Left ventricle myocardium superior (tissue), 1 donor: ENCODE results near the gene CHCHD6. TPM values are rescaled to one million over a fixed set of nuclear protein-coding genes. Genes with fewer than 3 reads are reported as not detected.
A peak's percentile ranks its signal among the peaks of the same experiment; 100 is the strongest.

Experiments used
- ATAC-seq: fragments of 200-7000 bp; cut with Tn5 transposase; one replicate; pipeline ENCODE4 v1.9.1; 2020; ENCODE audit warnings: mild to moderate bottlenecking, moderate library complexity
- DNase-seq: peaks from one replicate; pipeline ENCODE4 v3.0.0-alpha.2; 2020
- intact Hi-C: fragments of 100-400 bp; cut with micrococcal nuclease; formaldehyde crosslinking; loops from one replicate; pipeline ENCODE4 v1.11.0; 2022
- total RNA-seq: library from RNA; stranded (reverse); fragmentation: NEBNext Ultra II Directional; extraction: Animal tissue kit (Norgen Biotek cat#: 25700); gene quantifications from one replicate; pipeline ENCODE4 v1.2.1, GENCODE V29; 2021
- donor health status: DM: no; HTN: yes; CAD: no; lungs with severe emphysema.

Gene CHCHD6
- total RNA-seq, 1 donor from 2014 or later = 10.1 TPM

GRCh38 chr3:126989316-126990023 is 285.4 kb downstream of the CHCHD6 start:
- DNase-seq (no peak), ATAC-seq (no peak)
- intact Hi-C loops = no loop called here

GRCh38 chr3:126990024-126990700 is 286.1 kb downstream of the CHCHD6 start:
- DNase-seq (no peak), ATAC-seq (no peak)
- intact Hi-C loops = no loop called here

DNA sequence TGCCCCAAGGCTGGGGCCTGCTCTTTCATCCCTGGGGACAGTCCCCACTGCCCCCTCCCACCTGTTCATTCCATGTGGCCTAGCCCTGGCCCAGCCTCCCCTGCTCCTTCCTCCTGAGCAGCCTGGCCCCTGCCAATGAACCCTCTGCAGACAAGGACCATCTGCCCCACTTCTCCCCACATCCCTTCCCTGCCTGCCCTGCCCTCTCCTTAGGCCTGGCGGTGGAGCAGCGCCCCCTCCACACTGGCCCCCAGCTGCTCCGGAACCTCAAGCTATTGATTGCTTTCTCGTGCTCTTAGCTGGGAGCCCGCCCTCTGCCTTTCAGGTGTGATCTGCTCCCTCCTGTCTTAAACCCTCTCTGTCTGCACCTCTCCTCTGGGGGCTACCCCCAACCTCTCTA is 286.9 kb downstream of the CHCHD6 start:
- intact Hi-C loops = no loop called here

DNA sequence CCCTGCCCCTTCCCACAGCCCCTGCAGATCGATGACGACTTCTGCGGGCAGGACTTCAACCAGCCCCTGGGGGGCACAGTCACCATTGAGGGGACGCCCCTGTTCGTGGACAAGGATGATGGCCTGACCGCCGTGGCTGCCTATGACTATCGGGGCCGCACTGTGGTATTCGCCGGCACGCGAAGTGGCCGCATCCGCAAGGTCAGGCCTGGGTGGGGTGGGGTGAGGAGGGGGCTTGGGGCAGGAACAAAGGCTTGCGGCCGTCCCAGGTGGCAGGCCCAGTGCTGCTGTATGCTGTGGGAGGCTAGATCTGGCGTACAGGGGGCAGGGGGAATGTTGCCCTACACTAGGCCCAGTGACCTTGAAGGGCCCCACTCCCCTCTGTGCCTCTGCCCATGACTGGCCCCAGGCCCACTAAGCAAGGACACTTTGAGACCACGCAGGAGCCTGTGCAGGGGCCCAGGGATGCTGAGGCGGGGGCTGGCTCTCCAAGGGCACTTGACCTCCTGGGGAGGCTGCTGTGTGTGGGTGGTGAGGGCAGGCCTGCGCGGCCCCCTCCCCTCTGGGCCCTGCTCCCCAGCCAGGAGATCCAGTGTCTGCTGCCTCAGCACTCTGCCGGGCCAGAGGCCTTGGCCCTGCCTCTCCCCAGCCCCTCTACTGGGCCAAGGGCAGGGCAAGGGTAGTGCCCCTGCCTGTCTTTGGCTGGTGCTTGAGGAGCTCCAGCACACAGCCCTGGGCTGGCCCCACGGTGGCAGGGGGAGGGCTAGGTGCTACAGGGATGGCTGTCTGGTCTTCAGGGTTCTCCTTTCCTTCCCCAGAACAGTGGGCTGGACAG is 287.5 kb downstream of the CHCHD6 start:
- DNase-seq = no peak
- intact Hi-C loops = no loop called here
- peak; percentile 49 for ATAC-seq

More for the DNA sequence above, 286.9 kb downstream of the CHCHD6 start:
- no peak for ATAC-seq
- DNase-seq = no peak

- intact Hi-C loops = no loop called here
- ATAC-seq = no peak
- DNase-seq = no peak
Measured at GRCh38 chr3:126992216-126992615, 288.2 kb downstream of the CHCHD6 start.

- no peak for ATAC-seq
- no peak for DNase-seq
- intact Hi-C loops = no loop called here
Measured at GRCh38 chr3:126992776-126993175, 288.7 kb downstream of the CHCHD6 start.

GRCh38 chr3:126993436-126993835 is 289.4 kb downstream of the CHCHD6 start:
- intact Hi-C loops = no loop called here
- DNase-seq = no peak
- ATAC-seq = no peak

GRCh38 chr3:126994661-126995245 is 290.7 kb downstream of the CHCHD6 start:
- intact Hi-C loops = no loop called here
- ATAC-seq (peak; percentile 68), DNase-seq (peak; percentile 88)

GRCh38 chr3:126995254-126995780 is 291.3 kb downstream of the CHCHD6 start:
- DNase-seq (no peak), ATAC-seq (peak; percentile 4)
- intact Hi-C loops = no loop called here

- intact Hi-C loops = no loop called here
- no peak for ATAC-seq
- DNase-seq = no peak
Measured at GRCh38 chr3:126995926-126996512, 292.0 kb downstream of the CHCHD6 start.

- intact Hi-C loops = no loop called here
- ATAC-seq = no peak
- no peak for DNase-seq
Measured at GRCh38 chr3:126996905-126997304, 292.9 kb downstream of the CHCHD6 start.

GRCh38 chr3:126997455-126998038 is 293.5 kb downstream of the CHCHD6 start:
- peak; percentile 51 for ATAC-seq
- intact Hi-C loops = no loop called here
- peak; percentile 77 for DNase-seq

DNA sequence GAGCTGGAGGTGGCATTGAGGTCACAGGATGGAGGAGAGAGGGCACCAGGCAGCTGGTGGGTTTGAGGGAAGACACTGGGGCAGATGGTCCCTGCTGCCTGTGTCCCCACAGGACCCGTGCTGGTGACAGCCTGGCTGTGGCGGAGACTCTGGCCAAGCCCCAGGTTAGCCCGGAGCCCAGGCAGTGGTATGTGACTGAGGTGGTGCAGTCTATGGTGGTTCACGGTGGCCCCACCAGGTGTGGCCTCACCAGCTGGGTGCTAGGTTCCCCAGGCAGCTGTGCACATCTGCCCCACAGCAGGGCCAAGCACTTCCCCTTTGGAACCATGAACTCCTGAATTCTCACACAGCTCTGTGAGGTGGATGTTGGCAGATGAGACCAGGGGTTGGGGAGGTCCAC is 294.3 kb downstream of the CHCHD6 start:
- DNase-seq (no peak), ATAC-seq (no peak)
- intact Hi-C loops = no loop called here

DNA sequence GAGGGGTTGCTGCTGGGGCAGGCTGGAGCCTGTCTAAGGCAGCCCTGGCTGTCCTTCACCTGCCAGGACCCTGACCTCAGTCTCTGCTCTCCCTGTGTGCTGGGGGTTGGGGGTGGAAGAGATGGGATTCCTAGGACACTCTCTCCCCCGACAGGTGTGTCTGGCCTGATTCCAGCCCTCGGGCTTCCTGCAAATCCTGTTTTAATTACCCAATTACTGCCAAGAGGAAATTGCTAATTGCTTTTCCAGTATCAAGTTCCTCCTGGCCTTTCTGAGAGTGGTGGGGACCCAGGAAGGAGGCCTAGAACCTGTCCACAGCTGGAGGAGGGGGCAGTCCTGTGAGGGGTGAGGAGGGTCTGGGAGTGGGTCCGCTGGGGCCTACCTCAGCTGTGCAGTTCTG is 294.7 kb downstream of the CHCHD6 start:
- ATAC-seq (no peak), DNase-seq (no peak)
- intact Hi-C loops = no loop called here

DNA sequence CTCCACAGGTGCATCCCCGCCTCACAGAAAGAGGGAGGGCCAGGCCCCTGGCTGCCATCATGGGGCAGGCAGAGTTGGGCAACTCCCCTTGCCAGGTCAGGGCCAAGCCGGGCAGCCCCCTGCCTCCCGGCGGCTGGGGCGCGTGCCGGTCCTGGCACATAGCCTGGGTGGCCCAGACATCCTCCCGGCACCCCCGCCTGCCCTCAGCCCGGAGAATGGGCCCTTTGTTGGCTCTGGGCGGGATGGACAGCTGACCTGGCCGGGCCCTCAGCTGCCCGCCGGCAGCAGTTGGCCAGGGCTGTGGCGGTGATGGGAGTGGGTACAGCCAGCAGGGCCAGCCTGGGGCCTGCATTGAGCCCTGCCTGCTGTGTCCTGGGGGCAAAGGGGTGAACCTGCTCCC is 295.3 kb downstream of the CHCHD6 start:
- ATAC-seq = no peak
- intact Hi-C loops = no loop called here
- no peak for DNase-seq

- ATAC-seq = no peak
- DNase-seq = no peak
- intact Hi-C loops = no loop called here
Measured at GRCh38 chr3:127000119-127000518, 296.1 kb downstream of the CHCHD6 start.

DNA sequence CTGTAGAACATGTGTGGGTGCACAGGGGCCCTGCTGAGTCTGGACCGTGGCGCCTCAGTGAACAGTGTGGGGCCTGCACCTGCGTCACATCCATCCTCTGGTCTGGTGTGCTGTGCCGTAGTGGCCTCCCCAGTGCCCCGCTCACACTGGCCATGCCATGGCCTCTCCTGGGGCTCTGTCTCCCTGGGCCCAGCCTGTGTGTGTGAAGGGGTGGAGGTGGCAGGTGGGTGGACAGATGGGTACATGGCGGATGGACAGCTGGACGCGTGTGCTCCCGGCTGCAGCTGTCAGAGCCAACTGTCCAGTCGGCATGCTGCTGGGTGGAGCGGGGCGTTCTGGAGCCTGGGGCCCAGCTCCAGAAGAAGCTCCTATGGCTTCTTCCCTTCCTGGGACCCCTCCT is 296.7 kb downstream of the CHCHD6 start:
- no peak for DNase-seq
- no peak for ATAC-seq
- intact Hi-C loops = no loop called here

DNA sequence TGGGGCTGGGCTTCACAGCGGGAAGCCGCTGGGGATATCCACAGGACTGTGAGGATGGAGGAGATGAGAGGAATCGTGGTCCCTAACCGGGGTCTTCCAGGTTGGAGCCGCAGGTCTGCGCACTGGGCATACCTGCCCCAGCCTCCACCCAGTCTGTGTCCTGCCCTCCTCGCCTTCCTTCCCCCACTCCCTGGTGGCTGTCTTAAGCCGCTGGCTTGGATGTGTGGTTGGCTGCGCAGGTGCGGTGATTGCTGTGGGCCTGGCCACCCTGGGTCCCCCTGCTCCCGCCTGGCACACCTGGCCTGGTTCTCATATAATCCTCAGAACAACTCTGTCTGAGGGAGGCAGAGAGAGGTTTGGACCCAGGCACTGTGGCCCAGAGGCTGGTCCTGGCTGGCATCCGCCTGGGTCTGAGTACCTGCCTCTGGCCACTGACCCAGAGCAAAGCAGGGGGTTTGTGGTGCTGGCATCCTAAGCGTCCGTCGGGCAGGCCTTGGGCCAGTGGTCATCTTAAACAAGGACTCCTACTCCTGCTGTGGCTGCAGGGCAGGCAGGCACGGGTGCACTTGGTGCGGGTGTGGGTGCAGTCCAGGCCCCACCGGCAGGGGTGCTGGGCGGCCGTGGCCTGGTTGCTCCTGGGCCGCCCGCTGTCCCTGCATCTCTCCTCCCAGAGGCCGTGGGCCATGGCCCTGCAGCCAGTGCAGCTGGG is 297.6 kb downstream of the CHCHD6 start:
- intact Hi-C loops = no loop called here
- no peak for DNase-seq
- no peak for ATAC-seq
